PC-9 (cell line): ENCODE measurements around the gene EEF1AKMT3. TPM values are rescaled to one million over a fixed set of nuclear protein-coding genes. Genes with fewer than 3 reads are reported as not detected.
A peak's percentile ranks its signal among the peaks of the same experiment; 100 is the strongest.
"Not testable (repeated sequence)": the region's sequence is repeated elsewhere in the genome, so short reads cannot be mapped to it uniquely, and the experiment has no call there.

ENCODE experiments used
- BruUV-seq: library from RNA; stranded (reverse); fragments of 400-500 nt; replicated peaks from 2 replicates; lab custom pipeline; 2021; lab: Mats Ljungman, UMichigan
- CTCF ChIA-PET: fragments of 300-600 bp; sonication (Branson Sonifier 250); formaldehyde crosslinking; loops from one replicate; lab custom pipeline; 2022; ENCODE audit warnings: antibody characterized with exemption; lab: Charles Lee
- POLR2A ChIA-PET: fragments of 300-600 bp; sonication (Branson Sonifier 250); formaldehyde crosslinking; loops from one replicate; lab custom pipeline; 2022; ENCODE audit warnings: antibody characterized with exemption; ENCODE audit not compliant: unreplicated experiment; lab: Charles Lee
- DNase-seq, 2 experiments: peaks; one replicate each; pipeline versions ENCODE4 v3.0.0 to v3.0.0-alpha.2; 2015 to 2022; ENCODE audit warnings: mixed read lengths in 1 of 2
- H2AFZ ChIP-seq: fragments of 200-600 bp; sonication (generic); 2 replicates; pipeline ENCODE4 v1.8.1; 2017; ENCODE audit warnings: antibody characterized with exemption
- H3F3A ChIP-seq: fragments of 200-600 bp; sonication (generic); 2 replicates; pipeline ENCODE4 v1.8.1; 2017; ENCODE audit warnings: antibody characterized with exemption, mild to moderate bottlenecking, low read depth; ENCODE audit not compliant: insufficient read depth
- H3K27ac ChIP-seq: fragments of 200-600 bp; sonication (generic); 2 replicates; pipeline ENCODE4 v1.6.1; 2016; ENCODE audit warnings: mixed run types
- H3K27me3 ChIP-seq: fragments of 200-600 bp; sonication (generic); 2 replicates; pipeline ENCODE4 v1.6.1; 2016; ENCODE audit warnings: low read depth, mixed run types; ENCODE audit not compliant: insufficient read depth
- H3K36me3 ChIP-seq: fragments of 200-600 bp; sonication (generic); 2 replicates; pipeline ENCODE4 v1.6.1; 2016; ENCODE audit warnings: low read depth, mixed run types
- H3K4me1 ChIP-seq: fragments of 200-600 bp; sonication (generic); replicated peaks from 2 replicates; pipeline ENCODE4 v1.6.1; 2016; ENCODE audit warnings: mixed run types; ENCODE audit not compliant: insufficient read depth
- H3K4me2 ChIP-seq: fragments of 200-600 bp; sonication (generic); 2 replicates; pipeline ENCODE4 v1.6.1; 2017; ENCODE audit warnings: mixed run types
- H3K4me3 ChIP-seq: fragments of 200-600 bp; sonication (generic); 2 replicates; pipeline ENCODE4 v1.6.1; 2016; ENCODE audit warnings: mixed run types
- H3K79me2 ChIP-seq: fragments of 200-600 bp; sonication (generic); 2 replicates; pipeline ENCODE4 v1.6.1; 2017; ENCODE audit warnings: low read depth, mixed run types
- H3K9me2 ChIP-seq: fragments of 200-600 bp; sonication (generic); 2 replicates; pipeline ENCODE4 v1.8.1; 2017; ENCODE audit warnings: mild to moderate bottlenecking; ENCODE audit not compliant: insufficient read depth
- H3K9me3 ChIP-seq: fragments of 200-600 bp; sonication (generic); 2 replicates; pipeline ENCODE4 v1.8.1; 2016; ENCODE audit warnings: low read depth; ENCODE audit not compliant: insufficient read depth
- H4K20me1 ChIP-seq: fragments of 200-600 bp; sonication (generic); 2 replicates; pipeline ENCODE4 v1.8.1; 2017; ENCODE audit not compliant: insufficient read depth
- CTCF ChIP-seq: fragments of 200-600 bp; sonication (generic); conservative IDR thresholded peaks from 2 replicates; pipeline ENCODE4 v1.6.1; 2017; ENCODE audit warnings: mixed run types, antibody characterized with exemption, mild to moderate bottlenecking, moderate library complexity
- EZH2 ChIP-seq: fragments of 200-600 bp; sonication (generic); IDR thresholded peaks from 2 replicates; pipeline ENCODE4 v1.8.0; 2017; ENCODE audit warnings: antibody characterized with exemption, low read depth
- intact Hi-C: fragments of 100-400 bp; cut with micrococcal nuclease; formaldehyde crosslinking; loops from one replicate; pipeline ENCODE4 v1.10.0; 2022; ENCODE audit not compliant: unreplicated experiment
- total RNA-seq: library from RNA; stranded (reverse); gene quantifications from 2 replicates; pipeline ENCODE4 v1.2.3, GENCODE V29; 2021

Gene EEF1AKMT3
- total RNA-seq, 1 experiment from 2014 or later: 13.1 TPM

GRCh38 chr12:57771236-57771872 lies 1.1 kb upstream of the EEF1AKMT3 start:
- intact Hi-C loops: no loop called here
- POLR2A ChIA-PET: no interaction called here
- H3K4me3 ChIP-seq: peak overlapping the region; percentile 68
- H4K20me1 ChIP-seq: no peaks in the 10 kb centered on the region; the same call in 1 of the 2 replicates
- H3K9me2 ChIP-seq: no peaks in the 10 kb centered on the region
- CTCF ChIA-PET: interaction anchor here (0.9 kb wide), 1 partner anchor 15 kb away, joined by 3 read pairs; no protein-coding TSS in a partner anchor
- peaks cover 7% of the 10 kb centered on the region; the same call in 1 of the 2 replicates for H3F3A ChIP-seq
- DNase-seq: peak; percentile 80 to 87
- H3K36me3 ChIP-seq: no peaks in the 10 kb centered on the region
- BruUV-seq: TSS peak; percentile 34
- H3K27me3 ChIP-seq: peaks cover 4% of the 10 kb centered on the region
- peak overlapping the region; percentile 75 for H3K27ac ChIP-seq
- TF ChIP-seq EZH2: no peak
- no peak for TF ChIP-seq CTCF
- peak overlapping the region; percentile 84 for H3K4me2 ChIP-seq
- H2AFZ ChIP-seq: peak overlapping the region; percentile 94
- peaks cover 8% of the 10 kb centered on the region; the same call in 1 of the 2 replicates for H3K4me1 ChIP-seq
- H3K9me3 ChIP-seq: no peaks in the 10 kb centered on the region
- peaks cover 19% of the 10 kb centered on the region for H3K79me2 ChIP-seq

DNA sequence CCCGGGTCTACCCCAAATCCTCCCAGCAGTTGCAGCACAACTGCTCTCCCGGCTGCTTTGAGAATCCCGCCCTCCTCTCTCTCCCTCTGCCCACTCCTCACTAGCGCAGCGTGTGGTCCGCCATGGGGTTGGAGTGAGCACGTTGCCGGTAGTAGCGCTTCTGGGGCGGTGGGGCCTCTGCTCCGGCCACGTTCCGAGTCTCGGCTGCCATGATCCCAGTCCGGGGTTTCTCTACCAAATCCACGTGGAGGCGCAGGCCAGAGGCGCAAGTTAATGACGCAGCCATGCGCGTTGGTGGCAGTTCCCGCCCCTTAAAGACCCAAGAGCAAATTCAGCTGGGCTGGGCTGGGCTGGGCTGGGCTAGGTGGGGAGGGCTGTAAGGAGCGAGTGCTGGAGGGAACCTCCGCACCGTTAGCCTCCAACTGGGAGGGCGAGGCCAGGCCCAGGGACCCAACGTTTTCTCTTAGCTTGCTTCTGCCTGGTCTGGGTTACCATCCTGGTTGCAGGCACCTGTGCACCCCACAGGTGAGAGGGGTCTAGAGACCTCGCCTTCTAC lies 463 bp upstream of the EEF1AKMT3 start, which contains the start of gene METTL1:
Gene METTL1 (minus strand): TSS at position 233 of the 556 bp plus-strand sequence. CDS start 22 bp downstream, at position 211.
- peak within 1 kb of the TSS; percentile 68 for H3K4me3 ChIP-seq
- BruUV-seq: no TSS peak
- DNase-seq: peak; percentile 89 to 91
- TF ChIP-seq CTCF (no peak), EZH2 (no peak)
- H3K9me2 ChIP-seq: no peaks in the 10 kb centered on the region
- ChIA-PET CTCF (interaction anchor here (0.7 to 0.9 kb wide), 2 partner anchors 15 to 123 kb away, joined by 3 to 4 read pairs; no protein-coding TSS in a partner anchor), POLR2A (interaction anchor here (0.5 to 0.6 kb wide), 3 partner anchors 12 to 252 kb away, joined by 3 to 13 read pairs (median 4); no protein-coding TSS in a partner anchor)
- H3F3A ChIP-seq: peaks cover 7% of the 10 kb centered on the region; the same call in 1 of the 2 replicates
- peak within 1 kb of the TSS; percentile 94 for H2AFZ ChIP-seq
- no peaks in the 10 kb centered on the region; the same call in 1 of the 2 replicates for H4K20me1 ChIP-seq
- peak within 1 kb of the TSS; percentile 75 for H3K27ac ChIP-seq
- no peaks in the 10 kb centered on the region for H3K36me3 ChIP-seq
- intact Hi-C loops: loop anchor here (2.0 kb wide), 1 partner anchor 17 kb away; the partner anchor contains the start of gene MARCHF9
- H3K27me3 ChIP-seq: no peaks in the 10 kb centered on the region
- peak within 1 kb of the TSS; percentile 84 for H3K4me2 ChIP-seq
- no peaks in the 10 kb centered on the region for H3K9me3 ChIP-seq
- peaks cover 8% of the 10 kb centered on the region; the same call in 1 of the 2 replicates for H3K4me1 ChIP-seq
- peaks cover 19% of the 10 kb centered on the region for H3K79me2 ChIP-seq

GRCh38 chr12:57774634-57775033 lies 2.2 kb downstream of the EEF1AKMT3 start:
- H3F3A ChIP-seq, DNase-seq, H2AFZ ChIP-seq, H3K4me1 ChIP-seq, H3K9me3 ChIP-seq, H3K9me2 ChIP-seq, BruUV-seq, H3K27me3 ChIP-seq, H3K27ac ChIP-seq, intact Hi-C loops, H3K4me3 ChIP-seq, H3K4me2 ChIP-seq, H4K20me1 ChIP-seq, H3K36me3 ChIP-seq: not testable (repeated sequence)
- peaks cover 19% of the 10 kb centered on the region for H3K79me2 ChIP-seq
- POLR2A ChIA-PET: interaction anchor here (0.5 kb wide), 1 partner anchor 15 kb away, joined by 3 read pairs; no protein-coding TSS in a partner anchor
- CTCF ChIA-PET: interaction anchor here (0.5 to 0.7 kb wide), 2 partner anchors 93 to 317 kb away, joined by 3 to 4 read pairs; no protein-coding TSS in a partner anchor
